Body of pancreas (tissue), 4 donors: ENCODE measurements around the gene SYCP3.

ENCODE experiments used
- POLR2A ChIP-seq, 3 donors: fragments of 450-650 bp; IDR thresholded peaks; one replicate each; pipeline ENCODE4 v1.6.1; 2016; ENCODE audit warnings: antibody characterized with exemption in 3 of 3, mild to moderate bottlenecking in 2 of 3
- TF ChIP-seq, protein P1 (sequence below), 7 experiments: fragments of 450-650 bp in 4 of 7; fragments of 200-600 bp in 3 of 7; sonication (generic) in 3 of 7; IDR thresholded peaks; one replicate each; pipeline ENCODE4 v1.5.1; 2016 to 2019; ENCODE audit warnings: antibody characterized with exemption in 7 of 7

DNA sequence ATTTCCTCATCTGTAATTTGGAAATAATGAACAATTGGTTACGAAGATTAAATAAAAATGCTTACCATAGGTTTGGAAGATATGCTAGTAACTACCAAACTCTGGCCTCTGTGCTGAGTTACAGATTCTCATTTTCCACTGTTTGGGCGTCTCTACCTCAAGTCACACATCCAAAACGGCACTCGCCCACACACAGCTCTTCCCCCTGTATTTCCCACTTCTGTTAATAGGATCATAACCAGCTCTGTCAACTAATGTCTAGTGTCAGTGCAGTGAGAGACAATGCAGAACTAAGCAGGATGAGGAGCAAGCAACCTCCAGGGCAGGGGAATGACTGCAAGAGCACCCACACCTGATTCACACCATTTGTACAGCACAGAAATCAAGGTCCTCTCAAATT is 10.9 kb upstream of the SYCP3 start:
- TF ChIP-seq POLR2A (IDR thresholded peaks at IDR 0.05): no peak
- TF ChIP-seq, protein P1, sequence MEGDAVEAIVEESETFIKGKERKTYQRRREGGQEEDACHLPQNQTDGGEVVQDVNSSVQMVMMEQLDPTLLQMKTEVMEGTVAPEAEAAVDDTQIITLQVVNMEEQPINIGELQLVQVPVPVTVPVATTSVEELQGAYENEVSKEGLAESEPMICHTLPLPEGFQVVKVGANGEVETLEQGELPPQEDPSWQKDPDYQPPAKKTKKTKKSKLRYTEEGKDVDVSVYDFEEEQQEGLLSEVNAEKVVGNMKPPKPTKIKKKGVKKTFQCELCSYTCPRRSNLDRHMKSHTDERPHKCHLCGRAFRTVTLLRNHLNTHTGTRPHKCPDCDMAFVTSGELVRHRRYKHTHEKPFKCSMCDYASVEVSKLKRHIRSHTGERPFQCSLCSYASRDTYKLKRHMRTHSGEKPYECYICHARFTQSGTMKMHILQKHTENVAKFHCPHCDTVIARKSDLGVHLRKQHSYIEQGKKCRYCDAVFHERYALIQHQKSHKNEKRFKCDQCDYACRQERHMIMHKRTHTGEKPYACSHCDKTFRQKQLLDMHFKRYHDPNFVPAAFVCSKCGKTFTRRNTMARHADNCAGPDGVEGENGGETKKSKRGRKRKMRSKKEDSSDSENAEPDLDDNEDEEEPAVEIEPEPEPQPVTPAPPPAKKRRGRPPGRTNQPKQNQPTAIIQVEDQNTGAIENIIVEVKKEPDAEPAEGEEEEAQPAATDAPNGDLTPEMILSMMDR (IDR thresholded peaks at IDR 0.05): no peak
